HepG2 (cell line): Measurements from ENCODE around the gene ODC1. TPM values are rescaled to one million over a fixed set of nuclear protein-coding genes. Genes with fewer than 3 reads are reported as not detected.
A peak's percentile ranks its signal among the peaks of the same experiment; 100 is the strongest.

ENCODE experiments used
- AGO1 ChIP-seq: fragments of 200-400 bp; formaldehyde crosslinking; IDR thresholded peaks from 2 replicates; pipeline ENCODE4 v1.6.1; 2017; ENCODE audit warnings: mild to moderate bottlenecking, low read depth, low read length, moderate library complexity; ENCODE audit not compliant: poor library complexity, severe bottlenecking
- CEBPB ChIP-seq: IDR thresholded peaks from 2 replicates; pipeline ENCODE4 v1.6.1; 2011; ENCODE audit warnings: low read depth, low read length, improper control_type of control experiment, borderline replicate concordance
- HMGXB3 ChIP-seq: sonication (generic); formaldehyde crosslinking; IDR thresholded peaks from 2 replicates; pipeline ENCODE4 v1.4.0; 2020; ENCODE audit warnings: missing genetic modification reagents, borderline replicate concordance
- KDM4B ChIP-seq: sonication (generic); formaldehyde crosslinking; IDR thresholded peaks from 2 replicates; pipeline ENCODE4 v1.4.0; 2020; ENCODE audit warnings: missing genetic modification reagents
- MIER2 ChIP-seq: IDR thresholded peaks from 2 replicates; pipeline ENCODE4 v1.6.1; 2016; ENCODE audit warnings: missing biosample characterization, missing genetic modification reagents
- NR2C2 ChIP-seq: sonication (generic); formaldehyde crosslinking; IDR thresholded peaks from 2 replicates; pipeline ENCODE4 v1.4.0; 2020; ENCODE audit warnings: missing genetic modification reagents, mild to moderate bottlenecking, moderate library complexity, borderline replicate concordance
- RNF219 ChIP-seq: sonication (generic); formaldehyde crosslinking; IDR thresholded peaks from 2 replicates; pipeline ENCODE4 v1.5.0; 2020; ENCODE audit warnings: mild to moderate bottlenecking, missing genetic modification reagents
- SRSF9 ChIP-seq: fragments of 200-400 bp; formaldehyde crosslinking; IDR thresholded peaks from 2 replicates; pipeline ENCODE4 v1.6.1; 2018; ENCODE audit warnings: borderline replicate concordance, mild to moderate bottlenecking, low read depth, low read length; ENCODE audit not compliant: insufficient read depth, poor library complexity, severe bottlenecking
- ZNF34 ChIP-seq: sonication (generic); formaldehyde crosslinking; IDR thresholded peaks from 2 replicates; pipeline ENCODE4 v1.4.0; 2020; ENCODE audit warnings: mild to moderate bottlenecking, missing genetic modification reagents, borderline replicate concordance
- ZNF382 ChIP-seq: sonication (generic); formaldehyde crosslinking; IDR thresholded peaks from 2 replicates; pipeline ENCODE4 v1.5.0; 2020; ENCODE audit warnings: missing genetic modification reagents, mild to moderate bottlenecking, borderline replicate concordance
- ZNF460 ChIP-seq: sonication (generic); formaldehyde crosslinking; IDR thresholded peaks from 2 replicates; pipeline ENCODE4 v1.5.1; 2020; ENCODE audit warnings: missing genetic modification reagents, mild to moderate bottlenecking, borderline replicate concordance
- ZNF550 ChIP-seq: sonication (generic); formaldehyde crosslinking; IDR thresholded peaks from 2 replicates; pipeline ENCODE4 v1.4.0; 2020; ENCODE audit warnings: mild to moderate bottlenecking, missing genetic modification reagents, borderline replicate concordance
- polyA plus RNA-seq, 8 experiments: library from polyadenylated mRNA; depleted of rRNA in 3 of 8; stranded (reverse) in 7 of 8; unstranded in 1 of 8; fragments of >200 nt; fragmentation: Illumina TruSeq in 4 of 8; extraction: Trizol in 4 of 8; gene quantifications; 2 replicates each; pipeline versions ENCODE4 v1.2.1 to v1.2.3, GENCODE V29; 2011 to 2016; ENCODE audit warnings: low read depth in 4 of 8, missing spikeins in 1 of 8, mixed read lengths in 1 of 8; ENCODE audit not compliant: insufficient read depth in 1 of 8
- total RNA-seq, 5 experiments: library from RNA; depleted of rRNA; stranded (reverse); fragments of >200 nt; fragmentation: Illumina TruSeq; extraction: Trizol; gene quantifications; 2 replicates each; pipeline ENCODE4 v1.2.3, GENCODE V29; 2016; ENCODE audit warnings: low read depth in 1 of 5
- TF ChIP-seq, protein P1 (sequence below): IDR thresholded peaks from 2 replicates; pipeline ENCODE4 v1.6.1; 2018; ENCODE audit warnings: missing genetic modification reagents, mild to moderate bottlenecking, missing compliant biosample characterization
- TF ChIP-seq, protein P2 (sequence below), 2 experiments: sonication (generic) in 1 of 2; formaldehyde crosslinking in 1 of 2; IDR thresholded peaks; 2 replicates each; pipeline versions ENCODE4 v1.4.0 to v1.6.1; 2016 to 2020; ENCODE audit warnings: borderline replicate concordance in 1 of 2, low read depth in 1 of 2, mild to moderate bottlenecking in 1 of 2, missing genetic modification reagents in 1 of 2

Gene ODC1
- total and polyA plus RNA-seq, 2 of the 13 experiments (the other 11 are each of a cell fraction or from before 2014, with no cell fraction given) = 142 to 371 TPM

- TF ChIP-seq ZNF382 = no peak
- TF ChIP-seq, protein P1, sequence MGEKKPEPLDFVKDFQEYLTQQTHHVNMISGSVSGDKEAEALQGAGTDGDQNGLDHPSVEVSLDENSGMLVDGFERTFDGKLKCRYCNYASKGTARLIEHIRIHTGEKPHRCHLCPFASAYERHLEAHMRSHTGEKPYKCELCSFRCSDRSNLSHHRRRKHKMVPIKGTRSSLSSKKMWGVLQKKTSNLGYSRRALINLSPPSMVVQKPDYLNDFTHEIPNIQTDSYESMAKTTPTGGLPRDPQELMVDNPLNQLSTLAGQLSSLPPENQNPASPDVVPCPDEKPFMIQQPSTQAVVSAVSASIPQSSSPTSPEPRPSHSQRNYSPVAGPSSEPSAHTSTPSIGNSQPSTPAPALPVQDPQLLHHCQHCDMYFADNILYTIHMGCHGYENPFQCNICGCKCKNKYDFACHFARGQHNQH (CRISPR knock-in tag) = peak; percentile 84
- TF ChIP-seq, protein P2, sequence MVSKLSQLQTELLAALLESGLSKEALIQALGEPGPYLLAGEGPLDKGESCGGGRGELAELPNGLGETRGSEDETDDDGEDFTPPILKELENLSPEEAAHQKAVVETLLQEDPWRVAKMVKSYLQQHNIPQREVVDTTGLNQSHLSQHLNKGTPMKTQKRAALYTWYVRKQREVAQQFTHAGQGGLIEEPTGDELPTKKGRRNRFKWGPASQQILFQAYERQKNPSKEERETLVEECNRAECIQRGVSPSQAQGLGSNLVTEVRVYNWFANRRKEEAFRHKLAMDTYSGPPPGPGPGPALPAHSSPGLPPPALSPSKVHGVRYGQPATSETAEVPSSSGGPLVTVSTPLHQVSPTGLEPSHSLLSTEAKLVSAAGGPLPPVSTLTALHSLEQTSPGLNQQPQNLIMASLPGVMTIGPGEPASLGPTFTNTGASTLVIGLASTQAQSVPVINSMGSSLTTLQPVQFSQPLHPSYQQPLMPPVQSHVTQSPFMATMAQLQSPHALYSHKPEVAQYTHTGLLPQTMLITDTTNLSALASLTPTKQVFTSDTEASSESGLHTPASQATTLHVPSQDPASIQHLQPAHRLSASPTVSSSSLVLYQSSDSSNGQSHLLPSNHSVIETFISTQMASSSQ (IDR thresholded peaks at IDR 0.05; ENCODE audit: low read depth) = peak; percentile 39; the same call in 1 of the 2 replicates
- TF ChIP-seq, protein P2 (CRISPR knock-in tag; IDR thresholded peaks at IDR 0.05; ENCODE audit: borderline replicate concordance) = peak; percentile 71
- peak; percentile 65; the same call in 1 of the 2 replicates for TF ChIP-seq HMGXB3 (CRISPR knock-in tag)
- no peak for TF ChIP-seq ZNF460 (CRISPR knock-in tag)
- no peak for TF ChIP-seq ZNF34 (CRISPR knock-in tag)
- no peak for TF ChIP-seq ZNF550 (CRISPR knock-in tag)
- TF ChIP-seq AGO1 = no peak
- TF ChIP-seq MIER2 (CRISPR knock-in tag) = peak; percentile 82
- peak; percentile 99 for TF ChIP-seq CEBPB
- TF ChIP-seq SRSF9 = no peak
- peak; percentile 92 for TF ChIP-seq KDM4B (CRISPR knock-in tag)
- no peak for TF ChIP-seq RNF219 (CRISPR knock-in tag)
- TF ChIP-seq NR2C2 = peak; percentile 74
Observed at GRCh38 chr2:10449838-10450691, 1.9 kb upstream of the ODC1 start (continued).
